Measurements from ENCODE around the gene LRATD1.

LRATD1 gene

DNA sequence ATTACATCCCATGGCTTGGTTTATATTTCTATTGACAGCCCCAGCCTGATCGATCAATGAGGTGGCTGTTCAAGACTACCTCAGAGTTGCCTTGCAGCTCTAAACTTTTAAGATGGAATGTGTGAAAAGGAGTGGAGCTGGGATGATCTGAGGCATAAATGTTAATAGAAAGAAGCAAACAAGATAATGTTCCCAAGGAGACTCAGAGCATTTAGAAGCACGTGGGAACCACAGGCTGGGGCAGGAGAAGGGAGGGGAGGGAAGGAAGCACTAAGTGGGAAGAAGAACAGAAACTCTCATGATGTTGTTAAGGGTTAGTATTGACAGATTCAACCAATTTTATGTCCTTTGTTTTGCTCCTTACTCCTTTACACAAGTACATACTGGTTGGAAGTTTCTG, 28.8 kb upstream of the LRATD1 start:
- TF ChIP-seq CTCF (IDR thresholded peaks at IDR 0.05; ENCODE audit: borderline replicate concordance, control extremely low read depth, extremely low read depth, insufficient read depth, missing control alignments), result no peak
- in situ Hi-C loops (cut with MboI; ENCODE audit: low sequenced_read_pairs, unreplicated experiment), result no loop called here
- no peak for DNase-seq (ENCODE audit: low spot score)

GRCh38 chr2:14608245-14608644, 24.3 kb upstream of the LRATD1 start:
- in situ Hi-C loops (cut with MboI; ENCODE audit: low sequenced_read_pairs, unreplicated experiment), result no loop called here
- no peak for TF ChIP-seq CTCF (IDR thresholded peaks at IDR 0.05; ENCODE audit: borderline replicate concordance, control extremely low read depth, extremely low read depth, insufficient read depth, missing control alignments)
- DNase-seq (ENCODE audit: low spot score), result no peak

DNA sequence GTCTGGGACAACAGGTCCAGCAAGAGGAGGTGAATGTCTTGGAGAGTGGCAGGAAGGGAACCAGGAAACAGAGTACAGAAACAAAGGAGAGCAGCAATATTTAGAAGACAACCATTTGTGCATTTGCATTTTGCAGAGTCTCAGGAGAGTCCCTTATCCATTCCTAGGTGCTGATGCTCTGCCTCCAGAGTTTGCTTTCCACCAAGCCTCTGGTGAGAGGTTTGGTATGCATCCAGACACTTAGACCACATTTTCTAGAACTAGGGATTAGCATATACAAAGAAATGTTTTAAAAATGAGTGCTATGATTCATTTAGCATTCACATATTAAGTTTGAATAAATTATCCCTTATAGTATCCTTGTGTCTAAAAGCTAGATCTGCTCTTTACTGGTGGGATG, 18.5 kb upstream of the LRATD1 start:
- TF ChIP-seq CTCF (IDR thresholded peaks at IDR 0.05; ENCODE audit: borderline replicate concordance, control extremely low read depth, extremely low read depth, insufficient read depth, missing control alignments), result no peak
- in situ Hi-C loops (cut with MboI; ENCODE audit: low sequenced_read_pairs, unreplicated experiment), result no loop called here
- no peak for DNase-seq (ENCODE audit: low spot score)

DNA sequence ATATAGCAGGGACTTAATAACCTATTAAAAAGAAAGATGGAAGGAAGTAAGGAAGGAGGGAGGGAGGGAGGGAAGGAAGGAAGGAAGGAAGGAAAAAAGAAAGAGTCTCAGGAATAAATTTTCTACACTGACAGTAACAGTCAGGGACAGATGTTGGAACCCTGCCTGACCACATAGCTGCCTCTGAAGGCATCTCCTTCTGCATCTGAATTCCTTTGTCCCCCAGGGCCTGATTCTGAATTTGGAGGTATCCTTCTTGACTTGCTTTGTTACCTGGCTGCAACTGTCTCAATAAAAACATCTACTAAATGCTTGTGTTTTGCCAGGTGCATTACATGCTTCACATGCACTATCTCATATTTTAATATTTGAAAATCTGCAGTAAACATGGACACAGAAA, 17.4 kb upstream of the LRATD1 start:
- TF ChIP-seq CTCF (IDR thresholded peaks at IDR 0.05; ENCODE audit: borderline replicate concordance, control extremely low read depth, extremely low read depth, insufficient read depth, missing control alignments), result no peak
- DNase-seq (ENCODE audit: low spot score), result no peak
- in situ Hi-C loops (cut with MboI; ENCODE audit: low sequenced_read_pairs, unreplicated experiment), result no loop called here

- in situ Hi-C loops (cut with MboI; ENCODE audit: low sequenced_read_pairs, unreplicated experiment), result no loop called here
- no peak for TF ChIP-seq CTCF (IDR thresholded peaks at IDR 0.05; ENCODE audit: borderline replicate concordance, control extremely low read depth, extremely low read depth, insufficient read depth, missing control alignments)
- no peak for DNase-seq (ENCODE audit: low spot score)
These were observed 16.8 kb upstream of the LRATD1 start for GRCh38 chr2:14615760-14616159.

- TF ChIP-seq CTCF (IDR thresholded peaks at IDR 0.05; ENCODE audit: borderline replicate concordance, control extremely low read depth, extremely low read depth, insufficient read depth, missing control alignments), result no peak
- in situ Hi-C loops (cut with MboI; ENCODE audit: low sequenced_read_pairs, unreplicated experiment), result no loop called here
- DNase-seq (ENCODE audit: low spot score), result no peak
These were observed 16.2 kb upstream of the LRATD1 start for GRCh38 chr2:14616342-14616741.

DNA sequence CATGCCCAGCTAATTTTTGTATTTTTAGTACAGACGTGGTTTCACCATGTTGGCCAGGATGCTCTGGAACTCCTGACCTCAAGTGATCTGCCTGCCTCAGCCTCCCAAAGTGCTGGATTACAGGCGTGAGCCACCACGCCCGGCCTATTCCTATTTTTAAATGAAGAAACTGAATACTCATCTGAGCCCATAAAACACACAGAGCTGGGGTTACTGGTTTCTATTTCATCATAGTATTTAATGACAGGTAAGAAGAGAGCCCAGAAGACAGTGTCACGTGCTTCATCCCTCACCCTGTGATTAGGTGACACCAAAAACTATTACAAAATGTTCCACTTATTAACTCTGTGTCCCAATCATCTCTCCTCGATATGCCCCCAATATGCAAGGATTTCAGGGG, 15.6 kb upstream of the LRATD1 start:
- TF ChIP-seq CTCF (IDR thresholded peaks at IDR 0.05; ENCODE audit: borderline replicate concordance, control extremely low read depth, extremely low read depth, insufficient read depth, missing control alignments), result no peak
- in situ Hi-C loops (cut with MboI; ENCODE audit: low sequenced_read_pairs, unreplicated experiment), result no loop called here
- no peak for DNase-seq (ENCODE audit: low spot score)
